Stimulated activated CD4-positive, alpha-beta T cell treated with anti-CD3 and anti-CD28 coated beads, Interleukin-1b, Interleukin-23, amount 100 ng/mL, for 1 hour (primary cell): ENCODE results near the gene IRX2.

Experiments
- DNase-seq, 2 donors: peaks; one replicate each; pipeline ENCODE4 v3.0.0-alpha.2; 2020; ENCODE audit warnings: low read depth in 2 of 2

The IRX2 gene

DNA sequence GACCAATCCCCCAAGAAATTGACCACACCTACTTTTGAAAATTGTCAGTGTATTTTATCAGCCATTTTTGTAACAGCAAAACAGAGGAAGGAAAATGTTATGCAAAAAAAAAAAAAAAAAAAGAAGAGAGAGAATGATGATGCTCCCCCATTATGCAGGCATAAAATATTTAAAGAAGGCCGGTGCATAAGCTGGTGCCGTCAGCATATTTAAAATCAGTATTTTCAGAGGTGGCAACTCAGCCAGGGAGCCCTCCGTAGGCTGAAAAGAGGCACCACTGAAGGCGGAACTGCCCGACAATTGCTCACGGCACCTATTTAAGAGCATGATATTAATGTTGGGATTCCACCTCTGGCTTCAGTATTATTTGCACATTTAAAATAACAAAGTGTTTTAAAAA, 33.4 kb downstream of the IRX2 start:
- DNase-seq = no peak

DNA sequence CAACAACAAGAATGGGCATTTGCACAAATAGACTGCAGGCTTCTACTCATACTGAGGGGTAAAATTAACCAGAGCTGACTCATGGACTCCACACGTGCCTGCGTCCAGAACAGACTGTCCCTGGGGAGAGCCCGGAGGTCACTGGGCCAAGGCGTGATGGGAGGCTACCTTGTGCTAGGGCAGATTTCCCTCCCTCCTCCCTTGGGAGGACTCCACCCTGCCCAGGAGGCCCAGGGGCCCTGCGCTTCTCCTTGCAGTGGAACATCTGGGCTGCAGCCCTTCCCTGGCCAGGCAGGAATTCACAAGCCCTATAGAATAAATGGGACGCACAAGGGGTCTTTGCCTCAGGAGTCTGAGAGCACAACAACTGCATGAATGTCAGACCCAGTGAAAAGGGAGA, 35.6 kb downstream of the IRX2 start:
- DNase-seq = no peak

DNA sequence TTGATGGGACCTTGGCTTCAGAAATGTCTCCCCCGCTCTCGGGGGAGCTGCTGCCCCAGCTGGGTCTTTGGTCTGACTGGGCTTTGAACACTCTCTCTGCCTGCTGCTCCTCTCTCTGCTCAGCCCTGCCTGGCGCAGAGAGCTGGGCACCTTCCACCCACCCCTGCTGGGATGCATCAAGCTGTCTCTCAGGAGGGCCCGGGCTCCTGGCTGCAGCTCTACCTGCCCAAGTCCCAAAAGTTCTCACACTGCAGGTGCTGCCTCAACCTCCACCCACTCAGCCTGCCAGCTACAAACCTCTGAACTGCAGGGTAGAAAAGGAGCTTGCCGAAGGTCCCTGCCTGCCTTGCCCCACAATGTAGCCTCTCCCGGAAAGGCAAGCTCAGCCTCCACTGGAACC, 36.7 kb downstream of the IRX2 start:
- DNase-seq = no peak

DNA sequence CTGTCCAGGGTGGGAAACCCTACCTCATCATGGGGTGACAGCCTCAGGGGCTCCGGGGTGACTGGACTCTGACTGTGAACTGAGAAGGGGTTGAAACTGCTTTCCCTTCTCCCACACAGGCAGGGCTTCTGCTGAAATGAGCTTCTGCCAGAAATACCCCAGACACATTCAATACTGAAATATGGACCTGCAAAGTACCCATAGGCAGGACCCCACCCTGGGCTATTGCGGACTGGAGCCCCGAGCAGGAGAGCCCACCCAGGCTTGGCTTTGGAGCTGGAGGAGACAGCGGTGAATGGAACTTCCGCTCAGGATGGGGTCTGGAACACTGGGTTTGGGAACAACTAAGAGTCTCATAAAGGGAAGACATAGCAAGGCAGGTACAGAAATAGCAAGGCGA, 37.5 kb downstream of the IRX2 start:
- DNase-seq = no peak

DNA sequence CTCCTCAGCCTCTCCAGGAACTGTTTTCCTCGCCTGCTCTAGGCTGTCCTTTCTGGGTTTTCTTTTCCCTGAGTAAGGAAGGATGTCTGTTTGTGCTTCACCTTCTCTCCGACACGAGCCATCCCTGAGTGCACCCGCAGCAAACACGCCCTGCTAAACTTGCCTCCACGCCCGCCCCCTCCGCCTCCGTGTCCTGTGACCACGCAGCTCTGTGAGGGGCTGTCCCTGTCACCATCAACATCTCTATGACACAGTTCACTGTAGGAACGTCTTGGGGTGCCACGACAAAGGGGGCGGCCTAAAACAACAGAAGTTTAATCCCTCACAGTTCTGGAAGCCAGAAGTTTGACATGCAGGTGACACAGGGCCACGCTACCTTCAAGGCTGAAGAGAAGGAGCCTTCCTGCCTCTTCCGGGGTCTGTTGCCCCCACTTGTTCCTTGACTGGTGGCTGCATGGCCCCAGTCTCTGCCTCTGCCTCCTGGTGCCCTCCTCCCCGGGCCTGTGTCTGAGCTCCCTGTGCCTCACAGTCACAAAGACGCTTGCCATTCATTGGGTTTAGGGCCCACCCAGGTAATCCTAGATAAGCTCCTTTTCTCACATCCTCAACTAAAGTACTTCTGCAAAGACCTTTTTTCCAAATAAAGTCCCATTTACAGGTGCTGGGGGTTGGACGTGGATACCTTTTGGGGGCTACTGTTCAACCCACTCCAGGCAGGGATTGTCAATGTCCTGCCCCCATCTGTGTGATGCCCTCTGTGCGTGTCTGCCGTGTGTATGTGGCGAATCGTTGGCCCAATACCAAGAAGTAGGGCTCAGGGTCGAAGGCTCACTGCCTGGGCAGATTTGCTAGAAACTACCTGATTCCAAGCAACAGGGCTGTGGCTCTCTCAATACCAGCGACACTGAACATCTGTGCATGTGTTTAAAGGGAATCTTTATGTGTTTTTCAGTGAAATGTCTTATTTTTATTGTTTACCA, 39.7 kb downstream of the IRX2 start:
- no peak for DNase-seq

DNA sequence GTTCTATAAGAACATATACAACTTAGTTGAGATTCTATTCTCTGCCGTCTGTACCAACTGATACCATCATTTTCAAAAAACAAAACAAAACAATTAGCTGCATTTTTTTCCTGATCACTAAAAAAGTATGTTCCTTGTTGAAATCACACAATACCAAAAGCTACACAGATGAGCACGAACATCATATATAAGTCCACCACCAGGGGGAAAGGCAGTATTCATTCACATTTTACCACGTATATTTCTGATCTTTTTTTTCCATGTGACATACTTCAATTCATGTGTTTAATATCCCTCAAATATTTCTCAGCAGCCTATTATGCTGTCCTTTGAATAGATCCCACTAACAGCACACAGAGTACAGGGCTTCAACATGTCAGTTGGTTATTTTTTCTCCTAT, 40.6 kb downstream of the IRX2 start:
- DNase-seq = no peak

DNA sequence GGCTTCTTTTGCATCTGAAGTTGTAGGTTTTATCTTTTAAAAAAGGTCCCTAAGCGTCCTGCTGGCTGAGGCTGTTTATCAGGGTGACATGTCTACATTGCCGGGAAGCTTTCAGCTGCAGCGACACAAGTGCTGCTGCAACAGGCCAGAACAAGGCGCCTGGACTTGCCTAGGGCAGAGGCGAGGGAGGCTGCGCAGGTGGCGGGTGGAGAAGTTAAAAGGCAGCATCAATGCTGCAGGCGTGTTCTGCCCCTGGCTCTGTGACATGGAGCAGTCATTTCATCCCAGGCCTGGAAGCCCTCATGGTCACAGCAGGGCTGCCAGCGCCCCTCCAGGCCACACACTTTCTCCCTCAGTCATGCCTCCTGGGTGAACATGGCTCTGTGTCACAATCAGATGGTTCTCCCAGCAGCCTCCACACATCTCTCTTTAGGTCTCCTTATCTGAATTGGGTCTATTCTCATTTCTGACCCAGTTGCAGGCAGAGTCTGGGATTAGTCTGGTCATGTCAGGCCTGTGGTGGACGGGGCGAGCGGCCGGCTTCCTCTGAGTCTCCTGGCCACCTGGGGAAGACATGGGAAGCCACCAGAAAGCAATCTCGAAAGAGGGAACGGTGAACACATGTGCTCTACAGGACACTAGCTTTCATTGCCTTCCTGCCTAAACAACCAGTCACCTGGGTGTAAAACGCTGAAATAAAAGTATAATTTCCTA, 41.3 kb downstream of the IRX2 start:
- no peak for DNase-seq

DNA sequence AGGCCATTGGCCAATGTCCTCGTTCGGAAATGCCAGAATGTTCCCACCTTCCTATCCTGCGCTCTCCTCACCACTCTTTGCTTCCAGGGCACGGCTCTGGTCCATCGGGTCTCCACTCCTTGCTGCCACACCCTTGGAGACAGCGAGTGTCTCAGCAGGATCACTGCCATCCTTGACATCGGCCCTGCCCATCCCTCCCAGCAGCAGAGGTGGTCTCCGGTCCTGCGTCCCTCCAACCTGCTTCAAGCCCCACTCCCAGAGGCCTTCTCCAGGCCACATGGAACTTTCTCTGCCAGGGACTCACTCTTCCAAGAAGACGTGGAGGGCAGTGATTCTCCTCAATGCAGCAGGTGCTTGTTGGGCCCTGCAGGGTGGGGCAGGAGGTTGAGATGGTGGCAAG, 42.7 kb downstream of the IRX2 start:
- no peak for DNase-seq

DNA sequence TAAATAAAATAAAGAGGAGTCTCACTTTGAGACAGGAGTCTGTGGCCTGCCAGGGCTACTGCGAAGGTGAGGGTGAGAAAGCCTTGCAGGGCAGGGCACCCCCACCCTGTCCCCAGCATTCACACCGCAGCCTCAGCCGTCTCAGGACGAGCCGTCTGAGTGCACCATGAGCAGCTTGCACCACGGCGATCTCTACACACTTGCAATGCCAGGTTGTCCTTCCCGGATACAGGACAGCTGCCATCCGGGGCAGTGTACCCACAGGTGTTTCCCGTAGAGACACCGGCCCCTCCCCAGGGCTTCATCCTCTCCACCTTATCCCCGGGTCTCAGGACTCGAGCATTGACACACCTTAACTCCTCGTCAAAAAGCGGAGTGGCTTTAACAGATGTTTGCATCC, 43.3 kb downstream of the IRX2 start:
- DNase-seq = no peak

DNA sequence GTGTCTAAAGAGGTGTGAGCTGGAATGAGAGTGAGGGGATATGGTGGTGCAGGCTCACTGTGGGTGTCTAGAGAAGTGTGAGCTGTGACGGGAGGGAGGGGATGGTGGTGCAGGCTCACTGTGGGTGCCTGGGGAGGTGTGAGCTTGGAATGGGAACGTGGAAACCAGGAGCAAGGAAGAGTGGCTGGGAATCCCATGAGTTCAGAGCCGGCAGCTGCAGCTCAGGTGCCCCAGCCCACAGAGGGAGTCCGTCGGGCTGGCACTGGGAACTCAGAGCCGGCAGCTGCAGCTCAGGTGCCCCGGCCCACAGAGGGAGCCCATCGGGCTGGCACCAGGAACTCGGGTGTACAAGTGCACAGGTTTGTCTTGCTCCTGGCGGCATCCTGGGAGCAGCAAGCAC, 45.6 kb downstream of the IRX2 start:
- DNase-seq = no peak

DNA sequence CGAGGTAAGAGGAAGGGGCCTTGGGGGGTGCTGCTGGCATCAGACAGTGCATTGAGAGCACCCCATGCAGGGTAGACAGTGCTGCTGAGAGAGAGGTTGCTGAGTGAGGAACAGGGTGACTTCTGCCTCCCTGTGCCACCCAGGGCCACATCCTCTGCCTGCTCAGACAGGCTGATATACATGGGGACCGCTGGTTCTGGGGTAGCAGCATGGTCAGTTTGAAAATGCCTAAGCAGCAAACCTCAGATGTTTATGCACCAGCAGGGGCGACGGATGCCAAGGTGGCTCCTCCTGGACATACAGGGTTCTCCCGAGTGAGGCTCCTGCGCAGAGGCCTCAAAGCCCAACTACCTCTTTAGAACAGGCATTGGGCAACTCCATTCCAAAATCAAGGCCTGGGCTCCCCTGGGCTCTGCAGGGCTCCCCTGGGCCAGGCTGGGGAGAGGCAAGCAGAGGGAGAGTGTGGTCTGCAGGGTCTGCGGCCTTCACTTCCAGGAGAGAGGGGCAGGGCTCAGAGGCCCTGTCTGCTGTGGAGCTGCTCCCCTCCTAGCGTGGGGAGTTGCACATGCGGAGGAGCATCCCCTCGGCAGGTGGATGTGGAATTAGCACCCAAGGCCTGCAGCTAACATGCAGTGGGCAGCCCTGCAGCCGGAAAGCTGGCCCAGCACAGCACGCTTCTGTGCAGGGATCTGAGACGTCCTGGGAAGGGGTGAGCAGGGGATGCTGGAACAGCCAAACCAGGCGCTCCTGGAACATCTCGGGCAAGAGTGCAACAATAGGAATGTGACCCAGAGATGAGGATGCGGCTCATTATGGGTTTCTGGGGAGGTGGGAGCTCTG, 46.5 kb downstream of the IRX2 start:
- no peak for DNase-seq

DNA sequence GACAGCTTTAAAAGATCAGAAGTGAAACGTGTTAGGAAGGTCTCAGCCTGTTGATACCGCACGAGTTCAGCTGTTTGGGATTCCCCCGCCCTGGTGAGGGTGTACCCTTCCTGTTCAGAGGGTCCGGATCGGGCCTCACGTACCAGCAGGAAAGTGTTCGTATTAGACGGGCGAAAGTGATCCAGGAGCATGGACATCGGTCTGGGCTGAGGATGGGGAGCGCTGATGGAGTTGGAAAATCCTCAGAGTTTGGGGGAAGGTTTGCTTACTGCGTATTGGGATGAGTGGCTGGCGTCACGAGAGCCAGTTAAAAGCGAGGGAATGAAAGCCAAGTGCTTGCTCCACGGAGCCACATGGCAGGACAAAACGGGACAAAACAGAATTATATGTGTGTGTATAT, 47.4 kb downstream of the IRX2 start:
- DNase-seq = no peak

DNA sequence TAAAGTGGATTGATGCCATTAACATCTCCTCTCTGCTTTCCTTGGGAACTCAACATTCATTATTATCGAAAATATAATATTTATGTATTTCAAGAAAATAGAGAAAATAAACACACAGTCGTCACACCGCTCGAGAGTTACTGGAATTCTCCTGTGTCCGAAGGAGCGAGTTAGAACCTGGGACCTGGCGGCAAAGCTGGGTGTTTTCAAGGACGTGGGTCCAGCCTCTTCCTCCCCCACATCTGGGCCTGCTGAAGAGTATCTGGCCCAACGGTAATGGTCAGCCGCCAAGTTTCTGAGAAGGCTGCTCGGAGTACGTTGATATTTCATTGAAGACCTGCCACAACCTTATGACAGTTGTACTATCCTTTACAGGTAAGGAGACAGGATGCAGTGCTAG, 47.9 kb downstream of the IRX2 start:
- DNase-seq = no peak

DNA sequence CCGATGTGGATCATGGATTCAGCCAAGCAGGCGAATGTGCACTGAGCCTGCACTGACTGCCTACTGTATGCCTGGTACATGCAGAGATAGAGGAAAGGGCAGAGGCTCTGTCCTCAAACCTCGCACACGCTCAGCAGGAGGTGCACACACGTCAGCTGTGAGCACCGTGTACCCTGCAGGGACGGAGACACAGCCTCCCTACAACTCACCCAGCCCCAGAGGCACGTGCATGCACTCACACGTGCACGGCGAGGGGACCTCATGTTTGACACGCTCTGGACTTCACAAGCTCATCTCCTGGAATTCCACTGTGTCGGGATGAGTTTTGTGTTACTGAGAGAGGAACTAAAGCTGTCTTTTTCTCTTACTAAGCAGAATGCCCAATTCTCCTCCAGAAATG, 48.4 kb downstream of the IRX2 start:
- no peak for DNase-seq

DNA sequence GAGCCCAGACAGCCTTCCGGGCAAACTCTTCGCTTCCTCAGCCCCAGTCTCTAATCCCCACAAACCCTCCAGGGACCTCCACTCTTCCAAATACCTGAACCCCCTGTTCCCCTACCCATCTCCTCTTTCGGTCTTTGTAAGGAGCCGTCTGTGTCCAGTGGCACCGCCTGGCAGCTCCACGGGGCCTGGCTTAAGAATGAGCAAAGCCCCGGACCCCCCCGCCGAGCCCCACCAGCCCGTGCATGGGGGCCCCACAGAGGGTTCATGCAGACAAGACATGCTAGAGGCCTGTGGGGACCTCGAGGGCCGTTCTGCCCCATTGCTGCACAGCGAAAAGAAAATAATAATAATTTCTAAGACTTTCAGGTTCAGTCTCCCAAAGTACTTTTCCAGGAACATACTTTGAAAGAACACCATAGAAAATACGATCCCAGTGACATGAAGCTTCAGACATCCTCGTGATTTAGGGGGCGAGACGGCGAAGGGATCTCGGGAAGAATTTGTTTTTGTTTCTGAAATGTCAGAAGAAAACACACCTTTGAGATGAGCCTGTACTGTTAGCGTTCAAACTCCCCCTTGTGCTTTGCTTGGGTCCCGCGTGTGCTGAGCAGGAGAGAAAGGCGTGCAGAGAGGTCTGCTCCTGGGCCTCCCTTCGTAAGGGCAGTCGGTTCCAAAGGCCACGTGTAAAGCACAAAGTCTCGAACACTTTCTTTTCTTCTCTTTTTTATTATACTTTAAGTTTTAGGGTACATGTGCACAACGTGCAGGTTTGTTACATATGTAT, 49.2 kb downstream of the IRX2 start:
- DNase-seq = no peak

DNA sequence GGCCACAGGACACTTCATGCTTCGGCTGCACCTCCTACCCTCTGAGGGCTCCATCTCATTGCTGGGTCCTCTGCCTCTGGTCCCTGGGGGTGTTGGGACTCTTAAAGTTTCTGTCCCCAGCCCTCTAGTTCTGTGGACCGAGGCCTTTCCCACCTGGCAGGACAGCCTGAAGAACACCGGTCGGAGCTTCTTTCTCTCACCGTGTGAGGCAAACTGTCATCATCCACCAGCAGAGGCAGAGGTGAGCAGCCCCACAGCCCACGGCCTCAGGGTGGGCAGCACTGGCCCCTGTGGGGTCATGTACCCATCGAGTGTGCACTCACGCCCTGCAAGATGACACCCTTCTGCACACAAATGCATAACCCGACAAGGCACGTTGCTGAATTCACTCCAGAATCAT, 49.9 kb downstream of the IRX2 start:
- DNase-seq = no peak

DNA sequence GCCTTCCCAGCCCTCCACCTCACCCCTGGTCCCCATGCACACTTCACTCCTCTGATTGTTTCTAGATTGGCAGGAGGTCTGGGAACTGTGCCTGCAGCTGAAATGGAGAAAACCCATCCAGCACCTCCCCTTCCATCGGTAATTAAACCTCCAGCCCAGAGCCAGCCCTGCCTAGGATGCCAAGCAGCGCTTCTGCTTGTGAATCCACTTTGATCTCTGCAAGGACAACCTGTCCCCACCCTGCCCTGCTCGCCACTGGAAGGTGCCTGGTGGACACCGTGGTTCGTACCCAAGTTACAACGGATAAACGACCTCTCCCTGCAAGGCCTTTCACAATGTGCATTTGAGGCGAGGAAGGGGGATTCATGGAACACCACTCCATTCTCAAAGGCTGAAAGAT, 50.6 kb downstream of the IRX2 start:
- no peak for DNase-seq

DNA sequence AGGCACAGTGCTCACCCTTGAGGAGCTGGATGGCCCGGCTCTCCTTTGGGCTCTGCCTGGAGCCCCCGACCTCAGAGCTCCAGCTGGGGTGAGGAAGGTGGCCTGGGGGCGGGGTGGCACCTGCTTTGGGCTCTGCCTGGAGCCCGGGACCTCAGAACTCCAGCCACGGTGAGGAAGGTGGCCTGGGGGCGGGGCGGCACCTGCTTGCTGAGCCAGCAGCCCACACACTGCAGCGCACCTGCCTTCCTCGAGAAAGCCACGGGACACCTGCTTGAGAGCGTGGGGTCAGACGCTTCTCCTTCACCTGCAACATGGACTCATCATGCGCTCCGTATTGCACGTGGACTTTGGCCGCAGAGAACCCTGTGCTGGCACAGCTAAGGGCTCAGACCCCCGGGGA, 51.8 kb downstream of the IRX2 start:
- no peak for DNase-seq

DNA sequence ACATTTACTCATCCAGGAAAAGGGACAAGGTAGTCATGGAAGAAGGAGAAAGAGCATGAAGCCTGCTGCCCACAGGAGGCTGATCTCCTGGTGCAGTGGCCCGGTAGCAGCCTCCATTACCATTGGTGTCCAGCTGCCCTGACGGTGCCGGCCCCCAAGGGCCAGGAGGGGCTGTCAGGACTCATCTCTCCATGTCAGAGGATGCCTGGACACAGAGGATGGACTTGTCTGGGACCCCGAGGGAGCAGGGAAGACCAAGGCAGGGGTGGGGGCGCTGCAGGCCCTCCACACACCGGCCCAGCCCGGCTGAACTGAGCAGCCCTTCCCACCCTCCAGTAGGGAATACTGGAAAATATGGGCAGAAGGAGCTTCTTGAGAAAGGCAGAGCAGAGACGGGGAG, 52.2 kb downstream of the IRX2 start:
- no peak for DNase-seq

DNA sequence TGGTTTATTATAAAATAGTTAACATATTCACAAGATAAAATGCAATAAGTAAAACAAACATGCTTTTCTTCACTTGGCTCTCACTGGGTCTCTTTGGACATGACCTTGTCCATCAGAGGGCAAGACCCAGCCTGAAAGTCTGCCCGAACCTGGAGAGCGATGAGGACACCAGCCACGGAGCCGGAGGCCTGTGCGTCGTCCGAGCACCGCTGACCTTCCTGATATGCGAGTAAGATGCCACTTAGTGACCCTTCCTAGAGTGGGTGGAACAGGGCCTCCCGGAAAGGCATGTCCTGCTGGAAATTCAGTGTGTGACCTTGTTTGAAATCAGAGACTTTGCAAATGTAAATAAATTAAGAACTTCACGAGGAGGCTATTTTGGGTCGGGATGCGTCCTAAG, 52.9 kb downstream of the IRX2 start:
- no peak for DNase-seq

DNA sequence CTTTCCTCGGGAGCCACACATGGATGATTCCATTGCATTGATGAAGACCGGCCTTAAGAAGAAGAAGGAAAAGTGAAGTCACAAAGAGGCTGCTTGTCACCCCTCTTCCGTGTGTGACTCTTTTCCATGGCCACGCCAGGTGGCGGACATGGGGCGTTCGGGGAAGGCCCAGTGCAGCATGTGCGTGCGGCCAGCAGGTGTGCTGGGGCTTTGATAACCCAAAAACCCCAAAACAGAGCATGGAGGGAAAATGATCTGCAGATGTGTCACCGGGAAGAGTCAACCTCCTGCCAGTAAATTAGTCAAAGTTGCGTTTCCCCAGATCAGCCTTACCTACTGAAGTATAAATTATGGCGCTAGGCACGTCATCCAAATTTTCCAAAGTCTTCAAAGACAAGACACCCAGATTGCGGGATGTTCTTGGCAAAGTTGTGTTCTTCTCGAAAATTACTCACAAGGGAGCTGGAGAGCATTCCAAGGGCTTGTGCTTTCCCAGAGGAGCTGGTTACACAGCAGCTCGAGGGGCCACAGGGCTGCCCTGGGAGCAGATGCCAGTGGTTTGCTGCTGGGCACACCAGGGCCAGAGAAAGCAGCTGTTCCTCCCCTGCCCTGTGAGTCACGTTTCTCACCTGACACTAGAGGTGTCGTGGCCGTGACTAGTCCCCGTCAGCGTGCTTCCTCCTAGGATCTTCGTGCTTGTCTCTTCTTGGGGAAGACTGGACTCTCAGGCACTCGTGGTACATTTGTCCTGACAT, 53.9 kb downstream of the IRX2 start:
- DNase-seq = no peak
